K562 (cell line): Measurements from ENCODE around the gene ROBO1. TPM values are rescaled to one million over a fixed set of nuclear protein-coding genes. Genes with fewer than 3 reads are reported as not detected.

Source experiments
- ATAC-seq: fragments of 200-7000 bp; cut with Tn5 transposase; 3 replicates; pipeline ENCODE4 v1.9.1; 2020; ENCODE audit warnings: moderate library complexity
- BruUV-seq: library from RNA; stranded (reverse); fragments of 400-500 nt; replicated peaks from 2 replicates; lab custom pipeline; 2021; lab: Mats Ljungman, UMichigan
- CTCF ChIA-PET: fragments of 300-600 bp; formaldehyde crosslinking; extraction: SDS; loops from one replicate; lab custom pipeline; 2021; ENCODE audit warnings: low intra/inter-chr PET ratio; lab: Yijun Ruan, JAX
- POLR2A ChIA-PET: fragments of 300-600, 350-650 bp; sonication (Branson Sonifier 250); formaldehyde crosslinking; extraction: SDS; loops from one replicate; lab custom pipeline; 2021; ENCODE audit warnings: antibody characterized with exemption, inconsistent platforms; lab: Yijun Ruan, JAX
- DNase-seq, 4 experiments: peaks; one replicate each; pipeline versions ENCODE4 v3.0.0 to v3.0.0-alpha.2; 2011 to 2018; ENCODE audit warnings: low spot score in 3 of 4, mixed read lengths in 3 of 4; ENCODE audit errors: extremely low read depth in 1 of 4
- FAIRE-seq: peaks from 2 replicates; lab custom pipeline; 2011; peaks lifted over from hg19 to GRCh38; lab: Jason Lieb, UNC
- H2AFZ ChIP-seq: 2 replicates; pipeline ENCODE4 v1.6.0; 2011; ENCODE audit warnings: low read depth, low read length, control low read depth, inconsistent platforms
- H3K27ac ChIP-seq: fragments of 200-600 bp; 3 replicates; pipeline ENCODE4 v1.8.0; 2011; ENCODE audit warnings: low read depth, mild to moderate bottlenecking, control low read depth, inconsistent platforms, low read length, moderate library complexity, mixed read lengths; ENCODE audit errors: extremely low read depth
- H3K27me3 ChIP-seq, 2 experiments: fragments of 300-600 bp in 1 of 2; 2 replicates in 1 of 2; 3 replicates in 1 of 2; pipeline versions ENCODE4 v1.6.0 to v1.8.0; 2011; ENCODE audit warnings: inconsistent platforms in 2 of 2, low read length in 2 of 2, mild to moderate bottlenecking in 1 of 2, mixed read lengths in 1 of 2, moderate library complexity in 1 of 2; ENCODE audit not compliant: control insufficient read depth in 2 of 2, insufficient read depth in 2 of 2
- H3K36me3 ChIP-seq: fragments of 300-600 bp; 3 replicates; pipeline ENCODE4 v1.8.0; 2011; ENCODE audit warnings: mild to moderate bottlenecking, low read length, inconsistent platforms; ENCODE audit not compliant: control insufficient read depth, insufficient read depth
- H3K4me1 ChIP-seq, 2 experiments: fragments of 200-600 bp in 1 of 2; replicated peaks in 1 of 2; 2 replicates in 1 of 2; 3 replicates in 1 of 2; pipeline versions ENCODE4 v1.5.1 to v1.8.0; 2011; ENCODE audit warnings: inconsistent platforms in 2 of 2, low read length in 2 of 2, mild to moderate bottlenecking in 1 of 2, mixed read lengths in 1 of 2, moderate library complexity in 1 of 2; ENCODE audit not compliant: control insufficient read depth in 2 of 2, insufficient read depth in 2 of 2
- H3K4me2 ChIP-seq: 2 replicates; pipeline ENCODE4 v1.6.1; 2011; ENCODE audit warnings: low read length, control low read depth, inconsistent platforms, mixed read lengths; ENCODE audit not compliant: insufficient read depth
- H3K4me3 ChIP-seq: fragments of 200-600 bp; sonication (generic), shearing (Covaris generic); 2 replicates; pipeline ENCODE4 v1.5.1; 2016; ENCODE audit warnings: control low read depth, inconsistent platforms
- H3K79me2 ChIP-seq: fragments of 200-600 bp; 3 replicates; pipeline ENCODE4 v1.8.0; 2011; ENCODE audit warnings: low read length, inconsistent platforms; ENCODE audit not compliant: control insufficient read depth, insufficient read depth
- H3K9ac ChIP-seq, 2 experiments: 2 replicates each; pipeline versions ENCODE4 v1.6.0 to v1.6.1; 2011; ENCODE audit warnings: low read depth in 2 of 2, low read length in 2 of 2, control low read depth in 1 of 2, inconsistent platforms in 1 of 2, mild to moderate bottlenecking in 1 of 2, mixed read lengths in 1 of 2; ENCODE audit not compliant: insufficient read depth in 1 of 2
- H3K9me1 ChIP-seq: one replicate; pipeline ENCODE4 v1.6.0; 2011; ENCODE audit warnings: inconsistent platforms, mild to moderate bottlenecking, low read length, moderate library complexity; ENCODE audit not compliant: control insufficient read depth, insufficient read depth
- H3K9me3 ChIP-seq: replicated peaks from 2 replicates; pipeline ENCODE4 v1.5.1; 2011; ENCODE audit warnings: low read depth, low read length, inconsistent platforms; ENCODE audit not compliant: control insufficient read depth, insufficient read depth
- H4K20me1 ChIP-seq: replicated peaks from 2 replicates; pipeline ENCODE4 v1.6.1; 2011; ENCODE audit warnings: low read length, inconsistent platforms, mixed read lengths; ENCODE audit not compliant: control insufficient read depth, insufficient read depth
- ATF7 ChIP-seq: fragments of 450-650 bp; IDR thresholded peaks from 2 replicates; pipeline ENCODE4 v1.7.1; 2014; ENCODE audit warnings: mild to moderate bottlenecking, moderate library complexity
- DDX20 ChIP-seq: fragments of 450-650 bp; IDR thresholded peaks from 2 replicates; pipeline ENCODE4 v1.6.1; 2016; ENCODE audit warnings: missing genetic modification characterization, low read depth, mild to moderate bottlenecking, missing compliant biosample characterization, moderate library complexity
- ETV1 ChIP-seq: fragments of 450-650 bp; conservative IDR thresholded peaks from 2 replicates; pipeline ENCODE4 v1.6.1; 2016; ENCODE audit warnings: missing genetic modification characterization, control low read depth, low read depth, missing compliant biosample characterization
- JUN ChIP-seq, 2 experiments: sonication (generic) in 1 of 2; formaldehyde crosslinking in 1 of 2; IDR thresholded peaks; 2 replicates each; pipeline versions ENCODE4 v1.6.1 to v1.8.0; 2012 to 2022; ENCODE audit warnings: borderline replicate concordance in 2 of 2, mild to moderate bottlenecking in 2 of 2, improper control_type of control experiment in 1 of 2, low read depth in 1 of 2, low read length in 1 of 2, missing genetic modification reagents in 1 of 2
- NFXL1 ChIP-seq: fragments of 450-650 bp; formaldehyde crosslinking; IDR thresholded peaks from 2 replicates; pipeline ENCODE4 v1.4.0; 2021; ENCODE audit warnings: mild to moderate bottlenecking
- ZFP1 ChIP-seq: fragments of 450-650 bp; formaldehyde crosslinking; IDR thresholded peaks from 2 replicates; pipeline ENCODE4 v1.4.0; 2020; ENCODE audit warnings: mild to moderate bottlenecking, mixed read lengths
- WGBS: fragments of 100-300 bp; shearing (Covaris generic); methylation state at CpG from one replicate; pipeline ENCODE4 v1.1.6; 2016; ENCODE audit warnings: low coverage, mixed read lengths; ENCODE audit not compliant: insufficient coverage; ENCODE audit errors: missing lambda C conversion rate; 5-methylcytosine and 5-hydroxymethylcytosine counted together
- in situ Hi-C: fragments of 300-500 bp; cut with MboI; formaldehyde crosslinking; loops from 4 replicates; pipeline ENCODE4 v1.15.0; 2018; ENCODE audit warnings: inconsistent platforms, mixed read lengths
- intact Hi-C: fragments of 100-400 bp; cut with micrococcal nuclease; formaldehyde crosslinking; loops from 2 replicates; pipeline ENCODE4 v1.14.2; 2022
- polyA plus RNA-seq, 8 experiments: library from polyadenylated mRNA; depleted of rRNA in 4 of 8; stranded (reverse) in 5 of 8; unstranded in 3 of 8; fragments of >200 nt; fragmentation: Nextera tagmentation in 2 of 8; fragmentation: Illumina TruSeq in 1 of 8; extraction: Ambion mirVana in 2 of 8; extraction: Trizol in 1 of 8; gene quantifications; 2 replicates each; pipeline versions ENCODE4 v1.2.1 to v1.2.3, GENCODE V29; 2011 to 2014; ENCODE audit warnings: inconsistent platforms in 1 of 8, missing spikeins in 1 of 8
- total RNA-seq, 7 experiments: library from RNA; depleted of rRNA in 6 of 7; stranded (reverse); fragments of >200 nt in 6 of 7; fragmentation: Illumina TruSeq in 2 of 7; extraction: Trizol in 2 of 7; gene quantifications; 2 replicates each; pipeline versions ENCODE4 v1.2.1 to v1.2.3, GENCODE V29; 2011 to 2021; ENCODE audit warnings: low replicate concordance in 1 of 7
- TF ChIP-seq, protein P1 (sequence below): sonication (generic); formaldehyde crosslinking; IDR thresholded peaks from 2 replicates; pipeline ENCODE4 v1.8.0; 2022; ENCODE audit warnings: mild to moderate bottlenecking, missing genetic modification reagents
- TF ChIP-seq, protein P2 (sequence below): fragments of 450-650 bp; conservative IDR thresholded peaks from 2 replicates; pipeline ENCODE4 v1.6.1; 2016; ENCODE audit warnings: missing genetic modification characterization, low read depth, mild to moderate bottlenecking, missing compliant biosample characterization, moderate library complexity

ROBO1 gene
- total and polyA plus RNA-seq, 9 of the 15 experiments (the other 6 are each of a cell fraction or from before 2014, with no cell fraction given) = 0.01 to 0.53 (median 0.17) TPM; not detected in 5

DNA sequence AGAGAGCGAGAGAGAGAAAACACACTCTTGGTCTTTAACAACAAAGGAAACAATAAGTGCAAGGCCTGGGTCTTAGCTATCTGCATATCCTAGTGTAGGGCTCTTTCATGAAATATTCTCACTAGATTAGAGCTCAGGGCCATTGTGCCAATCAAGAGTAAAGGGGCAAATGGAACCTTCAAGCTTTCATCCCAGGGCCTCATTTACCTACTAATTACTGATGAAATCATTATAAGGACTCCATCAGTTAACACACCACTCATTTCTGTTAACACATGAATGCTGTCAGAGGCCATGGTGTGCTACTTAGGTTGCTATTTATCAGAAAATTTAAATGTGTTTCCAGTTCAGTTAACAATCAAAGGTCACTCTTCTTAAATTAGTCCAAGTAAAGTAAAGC lies 597.8 kb downstream of the ROBO1 start:
- DNase-seq (no peak), ATAC-seq (no peak), FAIRE-seq (no peak)
- no peak overlapping the region for H3K27ac ChIP-seq
- intact Hi-C loops (no loop called here), in situ Hi-C loops (no loop called here)
- no peak overlapping the region for H3K4me2 ChIP-seq
- BruUV-seq = no TSS peak
- no peaks in the 10 kb centered on the region for H3K27me3 ChIP-seq
- no peaks in the 10 kb centered on the region for H3K79me2 ChIP-seq
- no peaks in the 10 kb centered on the region for H4K20me1 ChIP-seq
- H3K36me3 ChIP-seq = no peaks in the 10 kb centered on the region
- ChIA-PET POLR2A (no interaction called here), CTCF (no interaction called here)
- H2AFZ ChIP-seq = no peak overlapping the region
- H3K9ac ChIP-seq = no peak overlapping the region
- no peaks in the 10 kb centered on the region for H3K4me1 ChIP-seq
- H3K9me1 ChIP-seq = no peaks in the 10 kb centered on the region
- no peak overlapping the region for H3K4me3 ChIP-seq
- H3K9me3 ChIP-seq = no peaks in the 10 kb centered on the region
- WGBS = no CpG with 5 or more reads among the region's 1 CpG
- TF ChIP-seq, protein P1, sequence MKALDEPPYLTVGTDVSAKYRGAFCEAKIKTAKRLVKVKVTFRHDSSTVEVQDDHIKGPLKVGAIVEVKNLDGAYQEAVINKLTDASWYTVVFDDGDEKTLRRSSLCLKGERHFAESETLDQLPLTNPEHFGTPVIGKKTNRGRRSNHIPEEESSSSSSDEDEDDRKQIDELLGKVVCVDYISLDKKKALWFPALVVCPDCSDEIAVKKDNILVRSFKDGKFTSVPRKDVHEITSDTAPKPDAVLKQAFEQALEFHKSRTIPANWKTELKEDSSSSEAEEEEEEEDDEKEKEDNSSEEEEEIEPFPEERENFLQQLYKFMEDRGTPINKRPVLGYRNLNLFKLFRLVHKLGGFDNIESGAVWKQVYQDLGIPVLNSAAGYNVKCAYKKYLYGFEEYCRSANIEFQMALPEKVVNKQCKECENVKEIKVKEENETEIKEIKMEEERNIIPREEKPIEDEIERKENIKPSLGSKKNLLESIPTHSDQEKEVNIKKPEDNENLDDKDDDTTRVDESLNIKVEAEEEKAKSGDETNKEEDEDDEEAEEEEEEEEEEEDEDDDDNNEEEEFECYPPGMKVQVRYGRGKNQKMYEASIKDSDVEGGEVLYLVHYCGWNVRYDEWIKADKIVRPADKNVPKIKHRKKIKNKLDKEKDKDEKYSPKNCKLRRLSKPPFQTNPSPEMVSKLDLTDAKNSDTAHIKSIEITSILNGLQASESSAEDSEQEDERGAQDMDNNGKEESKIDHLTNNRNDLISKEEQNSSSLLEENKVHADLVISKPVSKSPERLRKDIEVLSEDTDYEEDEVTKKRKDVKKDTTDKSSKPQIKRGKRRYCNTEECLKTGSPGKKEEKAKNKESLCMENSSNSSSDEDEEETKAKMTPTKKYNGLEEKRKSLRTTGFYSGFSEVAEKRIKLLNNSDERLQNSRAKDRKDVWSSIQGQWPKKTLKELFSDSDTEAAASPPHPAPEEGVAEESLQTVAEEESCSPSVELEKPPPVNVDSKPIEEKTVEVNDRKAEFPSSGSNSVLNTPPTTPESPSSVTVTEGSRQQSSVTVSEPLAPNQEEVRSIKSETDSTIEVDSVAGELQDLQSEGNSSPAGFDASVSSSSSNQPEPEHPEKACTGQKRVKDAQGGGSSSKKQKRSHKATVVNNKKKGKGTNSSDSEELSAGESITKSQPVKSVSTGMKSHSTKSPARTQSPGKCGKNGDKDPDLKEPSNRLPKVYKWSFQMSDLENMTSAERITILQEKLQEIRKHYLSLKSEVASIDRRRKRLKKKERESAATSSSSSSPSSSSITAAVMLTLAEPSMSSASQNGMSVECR = no peak
- no peak for TF ChIP-seq ATF7
- TF ChIP-seq, protein P2, sequence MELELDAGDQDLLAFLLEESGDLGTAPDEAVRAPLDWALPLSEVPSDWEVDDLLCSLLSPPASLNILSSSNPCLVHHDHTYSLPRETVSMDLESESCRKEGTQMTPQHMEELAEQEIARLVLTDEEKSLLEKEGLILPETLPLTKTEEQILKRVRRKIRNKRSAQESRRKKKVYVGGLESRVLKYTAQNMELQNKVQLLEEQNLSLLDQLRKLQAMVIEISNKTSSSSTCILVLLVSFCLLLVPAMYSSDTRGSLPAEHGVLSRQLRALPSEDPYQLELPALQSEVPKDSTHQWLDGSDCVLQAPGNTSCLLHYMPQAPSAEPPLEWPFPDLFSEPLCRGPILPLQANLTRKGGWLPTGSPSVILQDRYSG = no peak
- TF ChIP-seq DDX20 (tag) = no peak
- TF ChIP-seq NFXL1 (CRISPR knock-in tag) = no peak
- TF ChIP-seq JUN (IDR thresholded peaks at IDR 0.05; ENCODE audit: borderline replicate concordance, low read depth, low read length) = no peak
- no peak for TF ChIP-seq JUN (CRISPR knock-in tag; IDR thresholded peaks at IDR 0.05; ENCODE audit: borderline replicate concordance)
- no peak for TF ChIP-seq ZFP1 (CRISPR knock-in tag)
- no peak for TF ChIP-seq ETV1
